NCI-H524 (cell line): Measurements from ENCODE around the gene SPEG.
A peak's percentile ranks its signal among the peaks of the same experiment; 100 is the strongest.

Experiments
- DNase-seq, 2 experiments: peaks; one replicate each; lab custom pipeline; 2025; lab: John Stamatoyannopoulos, UW

SPEG gene

DNA sequence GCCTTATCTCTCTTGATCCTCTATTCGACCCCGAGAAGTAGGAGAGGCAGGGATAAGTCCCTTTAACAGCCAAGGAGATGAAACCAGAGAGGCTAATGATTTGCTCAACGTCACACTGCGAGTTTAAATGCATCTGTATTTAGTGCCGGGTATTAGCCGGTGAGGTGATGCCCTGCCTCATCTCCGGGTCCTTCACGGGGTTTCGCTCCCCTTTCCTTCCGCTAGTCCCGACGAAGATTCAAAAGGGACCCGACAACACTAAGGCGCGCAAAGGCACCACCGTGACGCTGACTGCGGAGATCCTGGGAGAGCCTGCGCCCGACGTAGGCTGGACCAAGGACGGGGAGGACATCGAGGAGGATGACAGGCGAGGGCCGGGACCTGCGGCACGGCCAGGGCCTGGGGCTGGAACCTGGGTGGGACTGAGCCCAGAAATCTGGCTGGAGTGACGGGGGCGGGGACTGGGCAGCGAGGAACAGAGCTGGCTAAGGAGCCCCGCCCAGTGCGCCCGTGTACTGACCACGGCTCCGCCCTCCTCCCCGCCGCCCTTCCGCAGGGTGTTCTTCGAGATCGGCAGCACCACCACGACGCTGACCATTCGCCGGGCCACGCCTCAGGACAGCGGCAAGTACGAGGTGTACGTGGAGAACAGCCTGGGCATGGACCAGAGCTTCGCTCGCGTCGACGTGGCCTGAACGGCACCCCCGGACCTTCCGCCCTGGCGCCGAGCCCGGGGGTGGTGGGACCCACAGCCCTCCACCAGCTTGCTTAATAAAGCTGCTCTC lies 63.0 kb downstream of the SPEG start:
- no peak for DNase-seq

DNA sequence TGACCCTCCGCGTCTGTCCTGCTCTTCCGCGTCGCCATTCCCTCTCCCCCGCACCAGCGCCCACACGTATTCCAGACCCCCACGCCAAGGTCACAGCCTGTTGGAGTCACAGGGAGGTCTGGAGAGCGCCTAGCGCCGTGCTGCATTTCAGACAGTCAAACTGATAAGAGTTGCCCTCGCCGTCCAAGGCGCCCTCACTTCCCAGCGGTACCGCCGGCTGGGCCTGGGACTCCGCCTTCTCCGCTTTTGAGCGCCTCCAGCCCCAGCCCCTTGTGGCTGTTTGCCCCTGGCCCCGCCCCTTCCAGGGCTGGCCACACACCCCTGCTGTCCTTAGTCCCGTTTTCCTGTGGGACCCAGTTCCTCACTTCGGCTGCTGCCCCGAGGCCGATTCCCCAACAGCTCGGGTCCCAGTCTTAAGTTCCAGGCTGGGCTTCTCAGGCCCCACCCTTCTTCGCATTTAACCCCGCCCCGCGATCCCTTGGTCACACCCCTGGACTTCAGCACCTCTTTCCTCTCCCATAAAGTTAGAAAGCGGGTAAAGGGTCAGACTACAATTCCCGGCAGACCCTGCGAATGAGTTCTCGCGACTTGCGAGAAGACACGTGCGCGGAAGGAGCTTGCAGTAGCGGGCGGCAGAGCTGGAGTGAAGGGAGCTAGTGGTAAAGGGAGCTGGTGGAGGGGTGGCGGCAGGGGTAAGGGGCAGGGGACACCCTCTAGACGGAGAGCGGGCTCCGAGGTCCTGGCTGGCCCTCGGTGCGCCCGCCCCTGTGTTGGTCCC lies 63.8 kb downstream of the SPEG start, which contains the start of gene GMPPA:
Gene GMPPA (plus strand): TSS at position 612 of the 778 bp plus-strand sequence. CDS start 1,085 bp downstream, outside the sequence.
- peak; percentile 95 to 97 for DNase-seq

GRCh38 chr2:219499058-219499307 lies 64.3 kb downstream of the SPEG start:
- DNase-seq, result no peak

DNA sequence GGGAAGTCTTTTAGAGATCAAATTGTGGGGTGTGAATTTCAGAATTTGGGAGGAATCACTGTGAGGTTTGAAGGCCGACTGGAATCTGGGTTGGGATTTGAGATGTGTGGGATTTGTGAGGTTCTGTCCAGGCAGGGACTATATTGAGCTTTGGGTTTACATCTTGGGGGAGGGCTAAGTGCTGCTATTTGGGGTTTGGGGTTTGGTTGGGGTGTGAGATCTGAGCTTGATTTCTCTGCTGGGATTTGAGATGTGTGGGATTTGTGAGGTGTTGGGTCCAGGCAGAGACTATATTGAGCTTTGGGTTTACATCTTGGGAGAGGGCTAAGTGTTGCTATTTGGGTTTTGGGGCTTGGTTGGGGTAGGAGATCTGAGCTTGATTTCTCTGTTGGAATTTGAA lies 64.9 kb downstream of the SPEG start:
- no peak for DNase-seq

DNA sequence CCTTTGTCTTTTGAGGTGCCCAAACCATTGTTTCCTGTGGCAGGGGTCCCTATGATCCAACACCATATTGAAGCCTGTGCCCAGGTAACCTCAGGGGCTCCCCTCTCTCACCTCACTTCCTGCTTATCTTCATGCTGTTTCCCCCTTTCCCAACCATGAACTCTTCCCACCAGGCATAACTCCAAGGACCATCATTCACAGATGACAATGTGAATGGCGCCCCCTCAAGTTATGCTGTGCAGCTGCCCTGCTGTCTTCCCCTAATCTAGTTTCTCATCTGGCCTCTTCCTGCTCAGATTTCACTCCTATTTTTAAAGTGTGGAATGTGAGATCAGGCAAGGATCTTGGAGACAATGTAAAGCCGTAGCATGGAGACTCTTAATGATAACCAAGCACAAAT lies 65.5 kb downstream of the SPEG start:
- DNase-seq, result peak in 1 of 2 experiments; percentile 25

DNA sequence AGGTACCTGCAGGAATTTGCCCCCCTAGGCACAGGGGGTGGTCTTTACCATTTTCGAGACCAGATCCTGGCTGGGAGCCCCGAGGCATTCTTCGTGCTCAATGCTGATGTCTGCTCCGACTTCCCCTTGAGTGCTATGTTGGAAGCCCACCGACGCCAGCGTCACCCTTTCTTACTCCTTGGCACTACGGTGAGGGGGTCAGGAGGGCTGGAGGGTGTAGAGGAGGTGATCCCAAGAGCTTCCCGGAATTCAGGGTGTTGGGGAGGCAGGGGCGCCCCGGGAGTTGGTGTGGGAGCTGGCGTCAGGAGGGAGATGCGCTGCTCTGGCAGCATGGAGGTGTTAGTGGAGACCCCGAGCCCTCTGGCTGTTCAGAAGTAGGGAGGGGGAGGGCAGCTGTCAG lies 67.2 kb downstream of the SPEG start:
- no peak for DNase-seq

DNA sequence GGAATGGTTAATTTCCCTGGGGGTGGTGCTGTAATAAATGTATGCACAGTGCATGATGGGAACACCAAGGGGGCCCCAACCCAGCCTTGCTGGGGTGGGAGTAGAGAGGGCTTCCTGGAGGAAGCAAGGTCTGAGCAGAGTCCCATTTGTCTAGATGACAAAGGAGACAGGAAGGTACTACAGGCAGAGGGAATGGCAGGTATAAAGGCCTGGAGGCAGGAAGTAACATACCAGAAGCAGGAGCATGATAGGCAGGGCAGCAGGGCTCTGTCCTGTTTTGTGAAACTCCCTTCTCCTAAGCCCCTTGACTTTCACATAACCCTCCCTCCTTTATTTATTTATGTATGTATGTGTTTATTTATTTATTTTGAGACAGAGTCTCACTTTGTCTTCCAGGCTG lies 68.0 kb downstream of the SPEG start:
- DNase-seq, result no peak

DNA sequence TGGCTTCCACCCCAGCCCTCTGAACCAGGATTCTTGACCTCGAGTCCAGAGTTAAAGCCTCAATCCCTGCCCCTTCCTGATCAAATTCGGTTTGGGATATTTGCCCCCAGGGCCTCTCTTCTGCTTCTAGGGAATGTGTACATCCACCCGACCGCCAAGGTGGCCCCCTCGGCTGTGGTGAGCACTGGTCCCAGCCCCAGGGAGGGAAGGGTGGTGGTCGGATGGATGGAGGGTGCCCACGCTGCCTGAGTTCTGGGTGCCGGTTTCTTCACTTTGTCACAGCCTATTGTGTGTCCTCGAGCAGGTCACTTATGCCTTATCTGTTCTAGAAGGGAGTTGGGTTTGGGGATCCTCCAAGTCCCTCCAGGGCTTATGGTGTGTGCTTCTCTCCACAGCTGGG lies 70.9 kb downstream of the SPEG start:
- no peak for DNase-seq

GRCh38 chr2:219506153-219506801 lies 71.6 kb downstream of the SPEG start:
- DNase-seq, result no peak

- peak; percentile 67 to 79 for DNase-seq
Observed at GRCh38 chr2:219506802-219507526, 72.3 kb downstream of the SPEG start.

GRCh38 chr2:219507581-219508443 lies 73.2 kb downstream of the SPEG start:
- DNase-seq, result no peak

DNA sequence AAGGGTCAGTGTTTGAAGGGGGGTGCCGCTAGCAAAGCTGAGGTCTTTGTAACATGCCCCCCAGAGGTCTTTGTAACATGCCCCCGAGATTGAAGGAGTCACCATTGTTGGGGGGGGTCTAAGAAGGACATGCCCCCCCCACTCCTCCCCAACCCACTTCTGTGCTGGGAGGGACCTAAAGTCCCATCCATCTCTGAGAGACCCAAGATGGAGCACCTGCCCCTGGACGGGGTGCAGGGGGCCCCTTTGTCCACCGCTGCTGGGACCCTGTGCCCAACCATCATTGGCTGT lies 73.7 kb downstream of the SPEG start:
- DNase-seq, result no peak

DNA sequence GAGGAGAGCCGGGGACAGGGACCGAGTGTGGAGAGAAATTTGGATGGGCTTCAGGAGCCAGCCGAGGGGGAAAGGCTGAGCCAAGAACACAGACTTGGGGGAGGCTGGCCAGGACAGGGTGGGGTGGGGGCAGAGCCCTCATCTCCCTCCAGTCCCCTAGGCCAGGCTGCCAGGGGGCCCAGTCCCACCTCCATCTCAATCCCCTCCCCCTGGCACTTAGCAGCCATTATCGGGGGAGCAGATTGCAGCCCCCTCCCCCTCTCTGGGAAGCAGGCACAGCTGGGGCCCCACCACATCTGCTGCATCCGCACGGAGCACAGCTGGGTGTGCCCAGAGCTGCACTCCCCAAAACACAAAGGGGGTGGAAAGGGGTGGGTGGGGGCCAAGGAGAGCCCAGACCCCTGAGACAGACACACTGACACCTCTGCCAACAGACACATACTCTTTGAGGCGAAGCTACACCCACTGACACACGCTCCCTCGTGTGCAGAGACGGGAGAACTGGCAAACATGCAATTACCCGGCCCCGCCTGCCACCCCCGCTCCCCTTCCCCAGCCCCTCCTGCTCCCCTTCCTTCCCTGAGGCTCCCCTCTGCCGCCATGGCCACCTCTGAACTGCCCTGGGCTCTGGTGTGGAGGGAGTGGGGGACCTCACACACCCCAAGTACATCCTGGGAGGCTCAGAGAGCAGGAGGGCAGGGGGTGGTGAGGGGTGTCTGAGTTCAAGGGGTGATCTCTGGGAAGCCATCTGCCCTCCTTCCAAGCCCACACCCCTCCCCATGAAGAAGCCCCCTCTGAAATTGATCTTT lies 74.5 kb downstream of the SPEG start:
- peak; percentile 43 to 67 for DNase-seq

DNA sequence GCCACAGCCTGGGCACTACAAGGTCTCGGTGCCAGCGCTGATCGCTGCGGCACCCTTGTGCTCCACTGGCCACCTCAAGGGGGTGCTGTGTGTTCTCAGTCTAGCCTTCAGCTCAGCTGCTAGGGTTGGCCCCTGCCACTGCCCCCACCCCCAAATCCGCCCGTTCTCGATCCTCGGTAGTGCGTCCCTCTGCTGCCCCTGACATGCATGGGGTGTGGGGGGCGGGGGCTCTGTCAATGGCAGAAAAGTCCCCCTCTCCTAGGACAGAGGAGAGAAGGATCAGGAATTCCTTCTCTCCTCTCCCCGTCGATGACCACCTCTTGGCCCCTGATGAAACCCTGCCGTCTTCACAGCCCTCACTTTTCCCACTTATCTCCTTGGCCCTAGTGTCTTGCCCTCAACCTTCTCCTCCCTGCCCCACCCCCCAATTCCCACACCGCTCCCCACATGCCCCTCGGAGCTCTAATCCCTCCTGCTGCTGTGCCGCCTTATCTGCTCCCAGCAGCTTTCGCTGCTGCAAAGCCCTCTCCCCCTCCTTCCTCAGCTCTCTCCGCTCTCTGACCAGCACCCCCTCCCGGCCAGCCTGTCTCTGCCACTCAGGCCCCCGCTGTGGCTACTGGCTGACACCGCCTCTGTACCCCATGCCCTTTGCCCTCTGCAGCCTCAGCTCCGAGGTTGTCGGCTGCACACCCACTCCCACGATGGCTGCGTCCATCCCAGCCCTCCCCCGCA lies 75.3 kb downstream of the SPEG start:
- peak; percentile 75 to 87 for DNase-seq

GRCh38 chr2:219510512-219511135 lies 76.0 kb downstream of the SPEG start:
- peak in 1 of 2 experiments; percentile 34 for DNase-seq

DNA sequence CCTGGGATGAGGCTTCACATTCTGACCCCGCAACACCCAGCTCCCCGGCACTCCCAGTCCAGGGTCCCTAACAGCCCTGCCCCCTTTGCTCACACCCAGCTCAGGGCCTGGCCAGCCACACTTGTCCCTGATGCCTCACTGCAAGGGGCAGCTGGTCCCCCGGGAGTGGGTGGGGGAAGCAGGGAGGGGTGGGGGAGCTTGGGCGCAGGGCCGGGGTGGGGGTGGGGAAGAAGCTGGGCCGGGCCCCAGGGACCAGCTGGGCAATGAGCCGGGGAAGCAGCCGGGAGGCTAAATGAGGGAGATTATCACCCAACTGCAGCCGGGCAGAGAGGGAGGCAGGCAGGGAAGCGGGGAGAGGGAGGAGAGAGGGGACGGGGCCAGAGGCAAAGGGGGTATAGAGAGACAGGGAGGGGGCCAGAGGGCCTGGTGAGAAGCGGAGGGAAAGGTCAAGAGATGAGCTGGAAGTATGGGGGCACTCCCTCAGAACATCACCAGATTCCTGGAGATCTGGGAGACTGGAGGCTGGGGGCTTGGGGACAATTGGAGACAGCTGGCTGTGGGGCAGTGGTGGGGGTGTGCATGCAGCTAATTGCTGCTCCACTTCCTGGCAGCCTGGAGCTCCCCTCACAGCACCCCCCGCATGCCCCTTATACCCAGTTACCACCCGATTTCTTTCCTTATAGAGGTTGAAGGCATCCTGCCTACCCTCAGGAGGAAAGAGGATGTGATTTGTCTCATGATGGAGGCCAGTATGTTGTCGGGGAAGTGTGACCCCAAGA lies 77.1 kb downstream of the SPEG start:
- DNase-seq, result peak; percentile 86

DNA sequence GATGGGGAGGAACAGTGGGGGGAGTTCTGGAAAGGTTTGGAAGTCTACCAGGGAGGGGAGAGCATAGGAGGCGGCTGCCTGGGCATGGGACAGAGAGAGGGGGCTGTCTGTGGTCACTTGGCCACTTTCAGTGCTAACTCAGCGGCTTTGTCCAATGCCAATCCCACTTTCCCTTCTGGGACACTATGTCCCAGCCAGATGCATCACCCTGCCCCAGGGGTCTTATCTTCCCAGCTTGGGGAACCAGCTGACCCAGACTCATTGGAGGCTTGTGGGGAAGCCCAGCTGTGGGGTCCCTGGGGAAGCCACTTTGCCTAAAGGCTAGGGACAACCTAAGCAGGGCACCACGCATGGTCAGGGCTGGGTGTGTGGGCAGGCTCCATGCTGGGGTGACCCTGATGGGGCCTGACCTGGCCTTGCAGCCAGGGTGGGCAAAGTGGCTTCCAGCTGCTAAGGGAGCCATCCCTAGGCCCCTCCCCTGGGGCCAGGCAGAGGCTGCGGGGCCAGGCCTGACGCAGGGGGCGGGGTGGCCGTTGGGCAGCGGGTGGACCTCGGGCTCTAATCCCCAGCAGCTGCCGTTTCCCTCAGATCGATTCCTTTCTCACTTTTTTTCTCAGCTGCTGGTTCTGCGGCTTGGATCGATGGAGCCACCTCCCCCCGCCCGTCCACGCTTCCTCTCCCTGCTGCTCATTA lies 78.0 kb downstream of the SPEG start:
- DNase-seq, result peak in 1 of 2 experiments; percentile 70

DNA sequence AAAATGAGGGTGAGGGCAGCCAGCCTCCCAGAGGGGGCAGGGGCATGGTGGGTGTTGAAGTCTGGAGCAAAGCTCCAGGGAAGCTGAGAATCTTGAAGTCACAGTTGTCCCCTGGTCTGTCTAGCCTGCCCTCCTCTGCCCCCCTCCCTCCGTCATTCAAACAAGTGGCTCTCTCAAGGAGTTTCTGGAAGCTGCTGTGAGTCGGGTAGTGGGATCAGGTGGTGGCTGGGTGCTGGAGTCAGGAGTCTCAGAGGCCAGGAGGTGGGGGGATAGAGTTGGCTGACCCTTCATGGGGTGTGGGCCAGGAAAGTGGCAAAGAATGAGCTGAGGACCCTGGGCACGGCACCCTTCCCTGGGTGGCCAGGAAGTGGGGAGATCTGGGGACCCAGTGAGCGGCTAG lies 79.1 kb downstream of the SPEG start:
- peak; percentile 59 to 68 for DNase-seq
